ENCODE results near the gene CATSPERZ. TPM values are rescaled to one million over a fixed set of nuclear protein-coding genes. Genes with fewer than 3 reads are reported as not detected.

CATSPERZ gene
- total RNA-seq, 1 donor from 2014 or later: 0.26 TPM

- no peak for DNase-seq (ENCODE audit: low read depth)
- no peak for TF ChIP-seq CTCF (IDR thresholded peaks at IDR 0.05; ENCODE audit: insufficient read depth, low read length, severe bottlenecking)
- Histone ChIP-seq H3K36me3 (ENCODE audit: control insufficient read depth, insufficient read depth, low read length) (no peaks in the 10 kb centered on the region), H3K4me3 (ENCODE audit: low read depth, low read length) (no peak overlapping the region), H3K27me3 (ENCODE audit: control insufficient read depth, insufficient read depth, low read length) (no peaks in the 10 kb centered on the region)
- FAIRE-seq: no peak
Measured at GRCh38 chr11:64353715-64354506, 53.8 kb downstream of the CATSPERZ start.

Other genes with a start within 250 kb of the CATSPERZ start
- 17.9 and 21.4 TPM in 2 replicates for gene MACROD1, start 134.2 kb upstream of the CATSPERZ start, total RNA-seq
- 102 and 103 TPM in 2 replicates for gene STIP1, start 114.2 kb upstream of the CATSPERZ start, total RNA-seq
- gene FERMT3, start 93.6 kb upstream of the CATSPERZ start, total RNA-seq: 0.51 and 0.53 TPM in 2 replicates
- gene TRPT1, start 74.2 kb upstream of the CATSPERZ start, total RNA-seq: 17.9 and 24.5 TPM in 2 replicates
- gene NUDT22, start 74.1 kb upstream of the CATSPERZ start, total RNA-seq: 57.9 and 75.0 TPM in 2 replicates
- 3.4 and 10.1 TPM in 2 replicates for gene DNAJC4, start 69.8 kb upstream of the CATSPERZ start, total RNA-seq
- 6.7 and 12.4 TPM in 2 replicates for gene VEGFB, start 65.8 kb upstream of the CATSPERZ start, total RNA-seq
- gene FKBP2, start 59.3 kb upstream of the CATSPERZ start, total RNA-seq: 45.0 and 91.1 TPM in 2 replicates
- 392 and 481 TPM in 2 replicates for gene PPP1R14B, start 53.4 kb upstream of the CATSPERZ start, total RNA-seq
- gene PLCB3, start 48.8 kb upstream of the CATSPERZ start, total RNA-seq: 20.8 and 33.3 TPM in 2 replicates
- 63.4 and 74.2 TPM in 2 replicates for gene BAD, start 15.7 kb upstream of the CATSPERZ start, total RNA-seq
- gene GPR137, start 14.5 kb upstream of the CATSPERZ start, total RNA-seq: 2.9 and 5.6 TPM in 2 replicates
- under 0.01 TPM in 1 of 2 replicates, not detected in the other for gene KCNK4, start 9.1 kb upstream of the CATSPERZ start, total RNA-seq
- 76.9 and 139 TPM in 2 replicates for gene ESRRA, start 5.2 kb downstream of the CATSPERZ start, total RNA-seq
- 355 and 587 TPM in 2 replicates for gene TRMT112, start 17.2 kb downstream of the CATSPERZ start, total RNA-seq
- 649 and 769 TPM in 2 replicates for gene PRDX5, start 17.8 kb downstream of the CATSPERZ start, total RNA-seq
- gene CCDC88B, start 39.8 kb downstream of the CATSPERZ start, total RNA-seq: 2.9 TPM in 2 replicates
- 39.7 and 59.5 TPM in 2 replicates for gene RPS6KA4, start 58.8 kb downstream of the CATSPERZ start, total RNA-seq

All from bronchial epithelial cell (primary cell).